Vagina (tissue), 2 donors: ENCODE data around the gene MICAL3. TPM values are rescaled to one million over a fixed set of nuclear protein-coding genes. Genes with fewer than 3 reads are reported as not detected.

ENCODE experiments used
- DNase-seq, 2 donors: peaks; one replicate each; pipeline ENCODE4 v3.0.0-alpha.2; 2017; ENCODE audit errors: extremely low spot score in 2 of 2
- H3K27ac ChIP-seq: fragments of 200-600 bp; sonication (generic); one replicate; pipeline ENCODE4 v1.5.1; 2019
- H3K27me3 ChIP-seq: fragments of 200-600 bp; sonication (generic); one replicate; pipeline ENCODE4 v1.5.1; 2019
- H3K36me3 ChIP-seq, 2 donors: fragments of 200-600 bp; sonication (generic); one replicate each; pipeline ENCODE4 v1.5.1; 2017 to 2019
- H3K4me1 ChIP-seq: fragments of 200-600 bp; sonication (generic); one replicate; pipeline ENCODE4 v1.5.1; 2019
- H3K4me3 ChIP-seq, 2 donors: fragments of 200-600 bp; sonication (generic); 1 replicate in 1 of 2; 2 replicates in 1 of 2; pipeline ENCODE4 v1.5.1; 2016 to 2019
- H3K9me3 ChIP-seq: fragments of 200-600 bp; sonication (generic); one replicate; pipeline ENCODE4 v1.5.1; 2019
- CTCF ChIP-seq, 3 experiments: fragments of 450-650 bp in 2 of 3; fragments of 200-600 bp in 1 of 3; sonication (generic) in 1 of 3; IDR thresholded peaks; one replicate each; pipeline ENCODE4 v1.5.1; 2017 to 2019; ENCODE audit warnings: antibody characterized with exemption in 3 of 3, mild to moderate bottlenecking in 2 of 3, moderate library complexity in 2 of 3
- POLR2A ChIP-seq, 2 donors: fragments of 450-650 bp; IDR thresholded peaks; one replicate each; pipeline ENCODE4 v1.6.1; 2017; ENCODE audit warnings: antibody characterized with exemption in 2 of 2, mild to moderate bottlenecking in 2 of 2, moderate library complexity in 2 of 2
- POLR2AphosphoS5 ChIP-seq, 2 donors: sonication (generic); formaldehyde crosslinking; IDR thresholded peaks; one replicate each; pipeline ENCODE4 v1.9.0; 2017; ENCODE audit warnings: antibody characterized with exemption in 2 of 2, mild to moderate bottlenecking in 2 of 2, low read depth in 1 of 2; ENCODE audit not compliant: insufficient read depth in 1 of 2
- intact Hi-C: fragments of 100-400 bp; cut with DNase I; formaldehyde crosslinking; loops from one replicate; pipeline ENCODE4 v1.15.1; 2023
- total RNA-seq: library from RNA; depleted of rRNA; stranded (reverse); fragments of >200 nt; gene quantifications from one replicate; pipeline ENCODE4 v1.2.3, GENCODE V29; 2016

MICAL3 gene
- total RNA-seq, 1 donor from 2014 or later: 35.1 TPM

GRCh38 chr22:18059094-18059417 lies 34.7 kb upstream of the MICAL3 start:
- no peak overlapping the region for H3K4me3 ChIP-seq
- H3K4me1 ChIP-seq: peaks cover 31% of the 10 kb centered on the region
- intact Hi-C loops: no loop called here
- H3K36me3 ChIP-seq: no peaks in the 10 kb centered on the region
- no peaks in the 10 kb centered on the region for H3K27me3 ChIP-seq
- TF ChIP-seq CTCF (IDR thresholded peaks at IDR 0.05): no peak
- H3K27ac ChIP-seq: peak overlapping the region; percentile 94
- H3K9me3 ChIP-seq: no peaks in the 10 kb centered on the region
- no peak for DNase-seq

- Histone ChIP-seq H3K4me3 (no peak overlapping the region), H3K27ac (peak overlapping the region; percentile 94), H3K27me3 (no peaks in the 10 kb centered on the region), H3K4me1 (peaks cover 31% of the 10 kb centered on the region), H3K36me3 (no peaks in the 10 kb centered on the region), H3K9me3 (no peaks in the 10 kb centered on the region)
- intact Hi-C loops: no loop called here
- DNase-seq: no peak
- TF ChIP-seq CTCF (IDR thresholded peaks at IDR 0.05) (no peak), POLR2AphosphoS5 (IDR thresholded peaks at IDR 0.05; ENCODE audit: insufficient read depth in 1 of 2, low read depth in 1 of 2) (no peak), POLR2A (IDR thresholded peaks at IDR 0.05) (no peak)
These were observed 34.2 kb upstream of the MICAL3 start for GRCh38 chr22:18058371-18059093.

GRCh38 chr22:18057568-18058209 lies 33.3 kb upstream of the MICAL3 start:
- Histone ChIP-seq H3K9me3 (no peaks in the 10 kb centered on the region), H3K27ac (peak overlapping the region; percentile 94), H3K36me3 (no peaks in the 10 kb centered on the region), H3K4me3 (no peak overlapping the region), H3K27me3 (no peaks in the 10 kb centered on the region), H3K4me1 (peaks cover 31% of the 10 kb centered on the region)
- TF ChIP-seq POLR2A (IDR thresholded peaks at IDR 0.05) (peak in 1 of 2 donors; percentile 20), POLR2AphosphoS5 (IDR thresholded peaks at IDR 0.05; ENCODE audit: insufficient read depth in 1 of 2, low read depth in 1 of 2) (peak in 1 of 2 donors; percentile 100), CTCF (IDR thresholded peaks at IDR 0.05) (no peak)
- intact Hi-C loops: no loop called here
- peak in 1 of 2 donors; percentile 98 for DNase-seq

- H3K4me3 ChIP-seq: no peak overlapping the region
- no peak for DNase-seq
- no peaks in the 10 kb centered on the region for H3K9me3 ChIP-seq
- no peaks in the 10 kb centered on the region for H3K27me3 ChIP-seq
- H3K27ac ChIP-seq: peak overlapping the region; percentile 94
- H3K4me1 ChIP-seq: peaks cover 31% of the 10 kb centered on the region
- no peak for TF ChIP-seq CTCF (IDR thresholded peaks at IDR 0.05)
- no peak for TF ChIP-seq POLR2A (IDR thresholded peaks at IDR 0.05)
- TF ChIP-seq POLR2AphosphoS5 (IDR thresholded peaks at IDR 0.05; ENCODE audit: insufficient read depth in 1 of 2, low read depth in 1 of 2): no peak
- no peaks in the 10 kb centered on the region for H3K36me3 ChIP-seq
- intact Hi-C loops: no loop called here
These were observed 32.6 kb upstream of the MICAL3 start for GRCh38 chr22:18056807-18057474.
